ENCODE measurements around the gene MTG1. TPM values are rescaled to one million over a fixed set of nuclear protein-coding genes. Genes with fewer than 3 reads are reported as not detected.
A peak's percentile ranks its signal among the peaks of the same experiment; 100 is the strongest.
"Not testable (repeated sequence)": the region's sequence is repeated elsewhere in the genome, so short reads cannot be mapped to it uniquely, and the experiment has no call there.

Gene MTG1
- total and polyA plus RNA-seq, 2 donors (not counting 1 experiment from before 2014, with no cell fraction given), result 23.9 to 25.3 TPM

DNA sequence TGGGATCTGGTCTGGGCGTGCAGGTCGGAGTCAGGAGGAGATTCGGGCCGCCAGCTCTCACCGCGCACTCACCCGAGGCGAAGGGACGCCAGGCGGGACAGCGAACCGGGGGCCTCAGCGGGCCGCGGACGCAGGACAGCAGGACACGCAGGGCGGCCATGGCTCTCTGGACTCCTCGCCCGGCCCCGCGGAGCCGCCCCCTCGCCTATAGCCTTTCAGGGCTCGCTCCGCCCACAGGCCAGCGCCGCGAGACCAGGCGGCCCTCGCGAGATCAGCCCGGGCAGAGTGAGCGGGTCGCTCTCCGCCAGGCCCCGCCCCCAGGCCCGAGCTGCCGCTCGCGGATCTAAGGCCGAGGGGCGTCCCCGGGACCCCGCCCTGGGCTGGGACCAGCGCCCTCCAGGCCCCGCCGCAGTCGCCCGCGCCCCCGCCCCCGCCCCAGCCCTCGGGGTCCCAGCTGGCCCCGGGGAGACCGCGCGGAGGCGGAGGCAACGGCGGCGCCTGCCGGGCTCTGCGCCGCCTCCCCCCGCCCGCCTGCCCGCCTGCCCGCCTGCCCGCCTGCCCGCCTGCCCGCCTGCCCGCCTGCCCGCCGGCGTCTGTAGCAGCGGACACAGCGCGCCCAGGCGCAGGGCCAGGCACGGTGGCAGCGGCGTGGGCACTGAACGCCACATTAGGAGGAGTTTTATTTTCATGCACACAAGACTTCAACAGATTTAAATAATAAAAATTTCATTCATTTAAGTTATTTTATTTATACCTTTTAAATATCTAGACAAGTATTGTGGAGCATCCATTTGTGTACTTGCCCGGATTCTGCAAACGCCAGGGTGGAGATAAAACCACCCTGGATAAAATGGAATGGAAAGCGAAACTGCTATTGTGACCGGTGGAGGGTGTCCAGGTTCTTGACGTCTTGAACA is 20.5 kb upstream of the MTG1 start, which contains the start of gene ECHS1:
ECHS1 (minus strand) TSS at position 181 of the 917 bp plus-strand sequence; CDS start at position 160, 21 bp downstream.
- peak within 1 kb of the TSS; percentile 79 for H3K9ac ChIP-seq (ENCODE audit: insufficient read depth, low read length)
- no peaks in the 10 kb centered on the region for H3K9me3 ChIP-seq (ENCODE audit: control insufficient read depth, insufficient read depth, low read depth, low read length)
- H4K20me1 ChIP-seq (ENCODE audit: control insufficient read depth, extremely low read depth, insufficient read depth, low read length), result no peaks in the 10 kb centered on the region
- H3K79me2 ChIP-seq (ENCODE audit: control insufficient read depth, insufficient read depth, low read length), result peaks cover 1% of the 10 kb centered on the region
- DNase-seq (ENCODE audit: low read depth in 2 of 2), result peak; percentile 83 to 88
- peak within 1 kb of the TSS; percentile 85 for H2AFZ ChIP-seq (ENCODE audit: low read length)
- peaks cover 11% of the 10 kb centered on the region for H3K36me3 ChIP-seq (ENCODE audit: control insufficient read depth, insufficient read depth, low read length)
- TF ChIP-seq, protein P1, sequence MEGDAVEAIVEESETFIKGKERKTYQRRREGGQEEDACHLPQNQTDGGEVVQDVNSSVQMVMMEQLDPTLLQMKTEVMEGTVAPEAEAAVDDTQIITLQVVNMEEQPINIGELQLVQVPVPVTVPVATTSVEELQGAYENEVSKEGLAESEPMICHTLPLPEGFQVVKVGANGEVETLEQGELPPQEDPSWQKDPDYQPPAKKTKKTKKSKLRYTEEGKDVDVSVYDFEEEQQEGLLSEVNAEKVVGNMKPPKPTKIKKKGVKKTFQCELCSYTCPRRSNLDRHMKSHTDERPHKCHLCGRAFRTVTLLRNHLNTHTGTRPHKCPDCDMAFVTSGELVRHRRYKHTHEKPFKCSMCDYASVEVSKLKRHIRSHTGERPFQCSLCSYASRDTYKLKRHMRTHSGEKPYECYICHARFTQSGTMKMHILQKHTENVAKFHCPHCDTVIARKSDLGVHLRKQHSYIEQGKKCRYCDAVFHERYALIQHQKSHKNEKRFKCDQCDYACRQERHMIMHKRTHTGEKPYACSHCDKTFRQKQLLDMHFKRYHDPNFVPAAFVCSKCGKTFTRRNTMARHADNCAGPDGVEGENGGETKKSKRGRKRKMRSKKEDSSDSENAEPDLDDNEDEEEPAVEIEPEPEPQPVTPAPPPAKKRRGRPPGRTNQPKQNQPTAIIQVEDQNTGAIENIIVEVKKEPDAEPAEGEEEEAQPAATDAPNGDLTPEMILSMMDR (conservative IDR thresholded peaks at IDR 0.05 in 1 of 2, IDR thresholded peaks at IDR 0.05 in 1 of 2; ENCODE audit: low read depth in 1 of 2, low read length in 2 of 2), result no peak
- TF ChIP-seq EZH2 (IDR thresholded peaks at IDR 0.05; ENCODE audit: low read length, missing control alignments), result no peak
- peaks cover 2% of the 10 kb centered on the region for H3K4me1 ChIP-seq (ENCODE audit: control insufficient read depth, extremely low read depth, insufficient read depth, low read length)
- H3K27ac ChIP-seq (ENCODE audit: insufficient read depth, low read length), result peak within 1 kb of the TSS; percentile 47
- H3K4me2 ChIP-seq (ENCODE audit: extremely low read depth, insufficient read depth, low read length), result peak within 1 kb of the TSS; percentile 53
- no peaks in the 10 kb centered on the region for H3K27me3 ChIP-seq (ENCODE audit: control insufficient read depth, insufficient read depth, low read length)
- H3K4me3 ChIP-seq (replicated peaks in 1 of 4; ENCODE audit: control extremely low read depth in 1 of 4, insufficient read depth in 1 of 4, low read depth in 3 of 4, low read length in 4 of 4), result peak within 1 kb of the TSS; percentile 55 to 73 (median 69)

DNA sequence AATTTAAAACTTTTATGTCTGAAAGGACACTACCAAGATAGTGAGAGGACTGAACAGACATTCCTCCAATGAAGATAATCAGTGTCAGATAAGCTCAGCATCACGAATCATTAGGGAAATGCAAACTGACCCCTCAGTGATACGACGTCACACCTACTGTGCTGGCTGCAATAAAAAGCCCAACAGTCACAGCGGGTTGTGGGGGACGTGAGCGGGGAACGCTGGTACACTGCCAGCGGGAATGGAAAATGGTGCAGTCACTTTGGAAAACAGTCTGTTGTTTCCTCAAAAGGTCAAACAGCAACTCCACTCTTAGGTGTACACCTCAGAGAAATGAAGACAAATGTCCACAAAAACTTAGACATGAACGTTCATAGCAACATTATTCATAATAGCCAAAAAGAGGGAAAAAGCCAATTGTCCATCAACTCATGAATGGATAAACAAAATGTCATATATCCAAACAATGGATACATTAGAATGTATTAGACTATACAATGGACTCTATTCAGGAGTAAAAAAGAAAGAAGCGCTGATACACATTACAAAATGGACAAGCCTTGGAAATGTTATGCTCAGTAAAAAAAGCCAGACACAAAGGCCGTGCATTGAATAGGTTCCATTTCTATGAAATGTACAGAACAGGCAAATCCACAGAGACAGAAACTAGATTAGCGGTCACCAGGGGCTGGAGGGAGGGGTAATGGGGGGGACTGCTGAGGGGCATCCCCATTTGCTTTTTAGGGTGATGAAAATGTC is 18.4 kb upstream of the MTG1 start:
- no peak overlapping the region for H3K4me3 ChIP-seq (replicated peaks in 1 of 4; ENCODE audit: control extremely low read depth in 1 of 4, insufficient read depth in 1 of 4, low read depth in 3 of 4, low read length in 4 of 4)
- H3K4me2 ChIP-seq (ENCODE audit: extremely low read depth, insufficient read depth, low read length), result no peak overlapping the region
- no peaks in the 10 kb centered on the region for H3K27me3 ChIP-seq (ENCODE audit: control insufficient read depth, insufficient read depth, low read length)
- H3K27ac ChIP-seq (ENCODE audit: insufficient read depth, low read length), result no peak overlapping the region
- no peak overlapping the region for H2AFZ ChIP-seq (ENCODE audit: low read length)
- H3K79me2 ChIP-seq (ENCODE audit: control insufficient read depth, insufficient read depth, low read length), result peaks cover 1% of the 10 kb centered on the region
- DNase-seq (ENCODE audit: low read depth in 2 of 2), result no peak
- TF ChIP-seq, protein P1 (conservative IDR thresholded peaks at IDR 0.05 in 1 of 2, IDR thresholded peaks at IDR 0.05 in 1 of 2; ENCODE audit: low read depth in 1 of 2, low read length in 2 of 2), result no peak
- no peak for TF ChIP-seq EZH2 (IDR thresholded peaks at IDR 0.05; ENCODE audit: low read length, missing control alignments)
- H3K9ac ChIP-seq (ENCODE audit: insufficient read depth, low read length), result no peak overlapping the region
- H3K4me1 ChIP-seq (ENCODE audit: control insufficient read depth, extremely low read depth, insufficient read depth, low read length), result peaks cover 2% of the 10 kb centered on the region
- no peaks in the 10 kb centered on the region for H4K20me1 ChIP-seq (ENCODE audit: control insufficient read depth, extremely low read depth, insufficient read depth, low read length)
- no peaks in the 10 kb centered on the region for H3K9me3 ChIP-seq (ENCODE audit: control insufficient read depth, insufficient read depth, low read depth, low read length)
- H3K36me3 ChIP-seq (ENCODE audit: control insufficient read depth, insufficient read depth, low read length), result peaks cover 2% of the 10 kb centered on the region

DNA sequence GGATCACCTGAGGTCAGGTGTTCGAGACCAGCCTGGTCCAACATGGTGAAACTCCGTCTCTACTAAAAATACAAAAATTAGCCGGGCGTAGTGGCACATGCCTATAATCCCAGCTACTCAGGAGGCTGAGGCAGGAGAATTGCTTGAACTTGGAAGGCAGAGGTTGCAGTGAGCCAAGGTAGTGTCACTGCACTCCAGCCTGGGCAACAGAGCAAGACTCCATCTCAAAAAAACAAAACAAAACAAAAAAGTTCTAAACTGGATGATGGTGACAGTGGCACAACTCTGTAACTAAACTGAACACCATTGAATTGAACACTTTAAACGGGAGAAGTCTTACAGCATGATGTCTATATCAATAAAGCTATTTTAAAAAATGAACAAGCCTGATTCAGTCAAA is 17.8 kb upstream of the MTG1 start:
- H3K27me3 ChIP-seq (ENCODE audit: control insufficient read depth, insufficient read depth, low read length); H2AFZ ChIP-seq (ENCODE audit: low read length); H3K4me1 ChIP-seq (ENCODE audit: control insufficient read depth, extremely low read depth, insufficient read depth, low read length); H3K9me3 ChIP-seq (ENCODE audit: control insufficient read depth, insufficient read depth, low read depth, low read length); H3K27ac ChIP-seq (ENCODE audit: insufficient read depth, low read length); H3K4me2 ChIP-seq (ENCODE audit: extremely low read depth, insufficient read depth, low read length); H3K79me2 ChIP-seq (ENCODE audit: control insufficient read depth, insufficient read depth, low read length); H3K36me3 ChIP-seq (ENCODE audit: control insufficient read depth, insufficient read depth, low read length); DNase-seq (ENCODE audit: low read depth in 2 of 2); H3K9ac ChIP-seq (ENCODE audit: insufficient read depth, low read length); H4K20me1 ChIP-seq (ENCODE audit: control insufficient read depth, extremely low read depth, insufficient read depth, low read length); H3K4me3 ChIP-seq (replicated peaks in 1 of 4; ENCODE audit: control extremely low read depth in 1 of 4, insufficient read depth in 1 of 4, low read depth in 3 of 4, low read length in 4 of 4): not testable (repeated sequence)

Measured in fibroblast of lung (primary cell).